NCI-H1417 (cell line): Measurements from ENCODE around the gene PRR15L.
A peak's percentile ranks its signal among the peaks of the same experiment; 100 is the strongest.
"Not testable (repeated sequence)": the region's sequence is repeated elsewhere in the genome, so short reads cannot be mapped to it uniquely, and the experiment has no call there.

Source experiments
- DNase-seq, 3 experiments: peaks; one replicate each; lab custom pipeline; 2025; lab: John Stamatoyannopoulos, UW

Gene PRR15L, protein sequence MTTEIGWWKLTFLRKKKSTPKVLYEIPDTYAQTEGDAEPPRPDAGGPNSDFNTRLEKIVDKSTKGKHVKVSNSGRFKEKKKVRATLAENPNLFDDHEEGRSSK

DNA sequence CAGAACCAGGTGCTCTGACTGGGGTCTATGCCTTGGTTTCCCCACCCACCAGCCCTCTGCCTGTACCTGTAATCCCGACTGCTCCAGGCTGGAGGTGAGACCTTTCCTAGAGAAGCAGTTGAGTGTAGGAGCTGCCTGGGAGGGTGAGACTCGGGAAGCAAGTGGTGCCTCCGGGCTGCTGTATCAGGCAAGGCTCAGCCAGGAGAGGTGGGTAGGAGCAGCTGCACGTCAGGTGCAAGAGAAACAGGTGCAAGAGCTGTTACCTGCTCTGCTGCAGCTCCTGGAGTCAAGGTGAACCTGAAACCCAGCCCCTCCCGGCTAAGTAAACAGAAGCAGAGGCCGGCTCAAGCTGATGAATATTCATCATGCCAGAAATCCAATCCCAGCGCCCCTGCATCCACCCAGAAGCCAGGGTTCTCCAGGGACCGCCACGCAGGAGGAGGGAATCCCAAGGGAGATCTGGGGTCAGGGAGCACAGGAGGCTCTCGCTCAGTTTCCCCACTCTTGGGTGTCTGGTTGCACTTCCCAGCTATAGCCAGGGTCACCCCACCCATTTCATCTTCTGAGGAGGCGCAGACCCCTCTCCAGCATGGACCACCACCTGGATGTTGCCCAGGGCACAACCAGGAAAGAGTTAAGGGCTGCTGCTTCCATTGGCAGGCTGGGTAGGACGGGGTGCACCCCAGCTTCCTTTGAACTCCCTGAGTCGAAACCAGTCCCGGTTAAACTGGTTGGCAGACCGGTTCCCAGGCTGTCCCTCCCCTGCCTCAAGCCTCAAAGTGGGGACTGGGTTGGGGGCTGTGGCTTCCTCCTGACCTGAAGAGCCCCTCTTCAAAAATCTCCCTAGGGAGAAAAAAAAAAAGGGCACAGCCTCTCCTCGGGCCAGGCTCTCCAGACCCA lies at the start of gene PRR15L:
Gene PRR15L (minus strand): TSS at position 293 of the 900 bp plus-strand sequence. CDS start 4,649 bp downstream, outside the sequence.
- peak; percentile 86 to 94 (median 94) for DNase-seq

DNA sequence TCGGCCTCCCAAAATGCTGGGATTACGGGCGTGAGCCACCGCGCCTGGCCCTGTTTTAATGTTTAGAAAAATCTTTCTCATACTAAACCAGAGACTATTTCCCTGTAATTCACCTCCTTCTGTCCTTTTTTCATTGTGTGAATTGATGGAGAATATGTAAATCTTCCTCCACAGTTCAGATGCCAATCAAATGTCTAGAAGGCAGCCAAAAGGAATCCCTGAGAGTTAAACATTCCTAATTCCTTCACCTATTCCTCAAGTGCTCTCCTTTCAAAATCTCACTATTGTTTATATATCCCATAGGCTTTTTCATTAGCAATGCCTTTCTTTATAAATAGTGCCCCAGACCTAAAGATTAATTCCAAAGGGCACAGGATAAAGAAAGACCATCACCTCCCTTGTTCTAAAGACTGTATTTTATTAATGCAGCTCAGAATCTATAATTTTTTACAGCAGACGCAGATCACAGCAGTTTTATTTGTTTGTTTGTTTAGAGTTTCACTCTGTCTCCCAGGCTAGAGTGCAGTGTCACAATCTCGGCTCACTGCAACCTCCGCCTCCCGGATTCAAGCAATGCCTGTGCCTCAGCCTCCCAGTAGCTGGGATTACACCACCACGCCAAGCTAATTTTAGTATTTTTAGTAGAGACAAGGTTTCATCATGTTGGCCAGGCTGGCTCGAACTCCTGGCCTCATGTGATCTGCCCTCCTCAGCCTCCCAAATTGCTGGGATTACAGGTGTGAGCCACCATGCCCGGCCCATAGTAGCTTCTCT lies 49.4 kb upstream of the PRR15L start:
- no peak for DNase-seq

DNA sequence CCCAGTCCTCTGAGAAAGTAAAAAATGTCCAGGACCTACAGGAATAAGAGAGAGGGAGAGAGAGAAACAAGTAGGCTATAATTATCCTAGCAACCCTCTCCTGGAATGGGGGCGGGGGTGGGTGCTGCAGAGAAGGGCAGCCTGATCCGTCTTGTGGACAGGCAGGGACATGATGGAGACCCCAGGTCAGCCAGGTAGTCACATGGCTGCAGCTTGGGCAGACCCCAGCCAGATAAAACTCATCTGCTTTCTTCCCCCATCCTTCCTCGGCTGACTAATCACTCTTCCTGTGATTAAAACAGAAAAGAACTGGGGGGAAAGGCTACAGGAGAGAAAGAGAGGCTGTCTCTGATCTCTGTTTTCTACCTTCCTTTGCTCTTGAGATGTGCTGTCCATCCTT lies 47.3 kb upstream of the PRR15L start:
- DNase-seq, result peak in 2 of 3 experiments; percentile 66 to 81

- peak in 2 of 3 experiments; percentile 98 to 99 for DNase-seq
Observed at GRCh38 chr17:48003417-48004151, 45.9 kb upstream of the PRR15L start.

DNA sequence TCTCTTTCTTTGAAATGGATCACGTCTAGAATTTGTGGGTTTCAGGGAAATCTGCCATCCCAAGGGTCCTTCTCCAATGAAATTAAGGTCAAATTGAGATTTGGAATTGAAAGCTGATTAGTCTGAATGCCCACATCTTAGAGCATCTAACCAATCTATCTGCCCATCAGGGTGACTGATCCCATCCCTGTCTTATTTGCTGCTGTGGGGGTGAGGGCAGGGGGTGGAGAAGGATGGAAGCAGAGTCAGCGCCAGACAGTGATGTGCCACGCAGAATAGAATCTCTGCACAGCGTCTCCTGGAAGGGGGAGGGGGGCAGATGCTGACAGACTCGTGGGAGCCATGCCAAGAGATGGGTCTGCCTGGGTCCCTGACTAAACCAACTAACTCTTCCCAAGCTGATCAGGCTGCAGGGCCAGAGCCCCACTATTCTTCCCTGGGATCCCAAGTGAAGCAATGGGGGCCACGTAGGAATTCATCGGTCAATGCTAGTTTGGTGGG lies 45.3 kb upstream of the PRR15L start:
- DNase-seq, result peak in 2 of 3 experiments; percentile 93 to 97

- peak; percentile 61 to 85 (median 65) for DNase-seq
Observed at GRCh38 chr17:48002266-48002915, 44.7 kb upstream of the PRR15L start.

DNA sequence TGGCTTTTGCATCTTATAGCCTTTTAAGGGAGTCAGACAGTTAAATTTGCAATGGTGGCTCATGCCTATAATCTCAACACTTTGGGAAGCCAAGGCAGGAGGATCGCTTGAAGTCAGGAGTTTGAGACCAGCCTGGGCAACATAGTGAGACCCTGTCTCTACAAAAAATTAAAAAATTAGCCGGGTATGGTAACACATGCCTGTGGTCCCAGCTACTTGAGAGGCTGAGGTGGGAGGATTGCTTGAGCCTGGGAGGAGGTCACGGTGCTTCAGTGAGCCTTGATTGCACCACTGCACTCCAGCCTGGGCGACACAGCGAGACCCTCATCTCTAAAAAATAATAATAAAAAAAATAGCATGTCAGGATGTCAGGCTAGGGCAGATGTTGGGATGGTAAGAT lies 44.0 kb upstream of the PRR15L start:
- not testable (repeated sequence) for DNase-seq

GRCh38 chr17:48001197-48001596 lies 43.5 kb upstream of the PRR15L start:
- DNase-seq, result no peak

DNA sequence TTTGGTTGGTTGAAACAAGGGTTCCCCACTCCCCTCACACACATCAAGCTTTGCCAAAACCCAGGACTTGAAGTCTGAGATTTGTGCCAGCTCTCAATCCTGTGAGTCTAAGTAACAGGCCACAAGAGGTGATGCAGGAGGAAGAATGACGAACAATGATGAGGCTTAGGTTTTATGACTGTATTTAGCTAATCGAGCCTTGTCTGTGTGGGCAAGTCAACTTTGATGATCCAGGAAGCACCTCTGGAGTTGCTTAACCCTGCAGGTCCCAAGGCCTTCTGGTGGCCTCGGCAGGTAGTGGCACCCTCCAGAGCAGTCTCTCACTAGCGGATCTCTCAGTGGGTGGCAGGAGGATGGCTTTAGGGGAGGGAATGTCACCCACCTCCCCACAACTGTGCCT lies 41.9 kb upstream of the PRR15L start:
- DNase-seq, result peak in 1 of 3 experiments; percentile 45

DNA sequence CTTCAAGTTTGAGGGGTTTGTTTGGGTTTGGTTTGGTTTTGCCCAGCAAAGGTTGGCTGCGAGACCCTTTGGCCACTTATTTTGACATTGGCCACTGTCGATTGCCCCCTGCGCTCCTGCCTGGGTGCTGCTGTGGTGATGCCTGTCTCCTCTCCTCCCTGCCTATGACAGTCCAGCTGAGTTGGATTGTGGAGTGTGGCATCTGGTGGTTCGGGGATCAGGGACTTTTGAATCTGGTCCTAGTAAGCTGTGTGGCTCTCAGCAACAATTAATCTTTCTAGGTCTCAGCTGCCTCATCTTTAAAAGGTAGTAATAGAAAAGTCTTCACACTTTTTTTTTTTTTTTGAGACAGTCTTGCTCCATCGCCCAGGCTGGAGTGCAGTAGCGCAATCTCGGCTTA lies 40.4 kb upstream of the PRR15L start:
- no peak for DNase-seq

DNA sequence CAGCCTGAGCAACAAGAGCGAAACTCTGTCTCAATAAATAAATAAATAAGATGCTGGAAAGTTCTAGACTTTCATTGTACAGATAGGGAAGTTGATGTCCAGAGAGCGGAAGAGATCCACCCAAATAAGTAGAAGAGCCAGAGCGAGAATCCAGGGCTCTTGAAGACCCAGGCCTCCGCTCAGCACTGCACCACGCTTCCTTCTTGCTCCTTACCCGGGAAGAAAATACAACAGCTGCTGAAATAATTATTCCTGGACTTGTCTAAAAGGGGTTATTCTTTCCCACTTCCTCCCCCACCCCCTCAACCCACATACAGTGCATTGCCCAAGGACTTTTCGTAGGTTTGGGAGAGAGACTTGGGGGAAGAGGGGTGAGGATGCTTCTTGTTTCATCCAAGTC lies 39.9 kb upstream of the PRR15L start:
- no peak for DNase-seq

GRCh38 chr17:47996201-47996600 lies 38.5 kb upstream of the PRR15L start:
- DNase-seq, result no peak

DNA sequence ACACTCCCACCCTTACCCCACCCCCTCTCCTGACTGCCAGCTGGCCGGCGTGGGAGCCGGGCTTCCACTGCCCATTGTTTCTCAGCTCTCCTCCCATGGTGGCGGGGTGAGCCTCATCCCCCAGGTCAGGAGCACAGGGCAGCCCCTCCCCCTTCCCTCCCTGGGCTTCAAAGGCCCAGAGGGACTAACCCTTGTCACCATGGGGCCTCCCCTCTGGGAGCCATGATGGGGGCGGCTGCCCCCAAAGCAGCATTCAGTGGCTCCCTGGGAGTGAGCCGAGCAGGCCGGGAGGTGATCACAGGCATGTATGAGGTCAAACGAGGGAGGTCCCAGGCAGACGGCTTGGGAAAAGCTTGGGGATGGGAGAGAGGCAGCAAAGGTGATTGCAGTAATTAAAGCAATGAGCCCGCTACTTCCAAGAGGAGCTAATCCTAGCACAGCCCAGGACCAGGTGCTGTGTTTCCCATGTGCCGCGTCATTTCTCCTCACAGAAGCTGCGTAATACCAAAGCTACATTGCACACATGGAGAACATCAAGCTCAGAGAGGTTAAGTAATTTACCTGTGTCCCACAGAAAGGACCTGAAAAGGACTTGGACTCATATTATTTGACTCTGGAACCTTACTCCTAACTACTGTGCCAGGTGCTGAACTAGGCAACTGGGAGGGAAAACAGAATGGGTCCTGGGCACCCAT lies 37.7 kb upstream of the PRR15L start:
- peak in 2 of 3 experiments; percentile 50 to 85 for DNase-seq

DNA sequence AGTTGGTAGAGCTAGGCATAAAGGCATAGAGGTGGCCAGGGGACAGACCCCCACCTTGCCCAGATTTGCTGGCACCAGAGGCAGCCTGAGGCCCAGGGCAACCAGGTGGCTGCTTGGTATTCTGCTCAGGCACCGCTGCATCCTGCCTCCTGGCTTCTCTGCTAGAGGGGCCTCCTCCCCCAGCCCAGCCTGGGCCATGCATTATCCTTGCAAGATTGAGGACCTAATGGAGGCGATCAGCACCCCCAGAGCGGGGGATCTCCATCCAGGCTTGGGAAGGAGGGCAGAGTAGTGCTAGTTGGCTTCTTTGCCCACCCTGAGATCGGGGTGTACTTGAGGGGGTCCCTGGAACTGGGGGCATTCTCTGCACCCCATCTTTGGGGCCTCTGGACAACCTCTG lies 37.0 kb upstream of the PRR15L start:
- DNase-seq, result no peak

- DNase-seq, result no peak
Observed at GRCh38 chr17:47993964-47994363, 36.3 kb upstream of the PRR15L start.

DNA sequence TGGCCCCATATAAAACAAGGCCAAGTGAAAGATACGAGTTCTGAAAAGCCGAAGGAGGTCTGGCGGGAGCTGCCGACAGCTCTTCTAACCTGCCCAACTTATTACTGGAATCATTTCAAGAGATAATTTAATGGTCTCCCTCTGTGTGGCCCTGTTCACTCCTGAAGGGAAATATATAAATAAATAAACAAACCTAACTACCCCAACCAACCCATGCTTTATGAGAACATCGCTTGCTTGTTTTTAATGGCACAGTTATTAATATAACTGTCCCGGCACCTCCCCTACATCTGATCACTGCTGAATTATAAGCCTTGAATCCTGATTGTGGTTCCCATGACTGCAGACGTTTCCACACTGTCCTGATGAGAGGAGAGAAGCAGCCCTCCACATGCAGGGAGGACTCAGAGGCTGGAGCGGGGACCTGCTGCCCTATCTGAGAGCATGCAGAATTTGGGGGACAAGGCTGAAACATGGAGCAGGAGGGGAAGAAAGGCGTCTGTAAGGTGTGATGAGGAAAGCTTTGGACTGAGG lies 35.4 kb upstream of the PRR15L start:
- DNase-seq, result peak in 2 of 3 experiments; percentile 39 to 70

GRCh38 chr17:47992216-47992615 lies 34.5 kb upstream of the PRR15L start:
- peak in 1 of 3 experiments; percentile 37 for DNase-seq

DNA sequence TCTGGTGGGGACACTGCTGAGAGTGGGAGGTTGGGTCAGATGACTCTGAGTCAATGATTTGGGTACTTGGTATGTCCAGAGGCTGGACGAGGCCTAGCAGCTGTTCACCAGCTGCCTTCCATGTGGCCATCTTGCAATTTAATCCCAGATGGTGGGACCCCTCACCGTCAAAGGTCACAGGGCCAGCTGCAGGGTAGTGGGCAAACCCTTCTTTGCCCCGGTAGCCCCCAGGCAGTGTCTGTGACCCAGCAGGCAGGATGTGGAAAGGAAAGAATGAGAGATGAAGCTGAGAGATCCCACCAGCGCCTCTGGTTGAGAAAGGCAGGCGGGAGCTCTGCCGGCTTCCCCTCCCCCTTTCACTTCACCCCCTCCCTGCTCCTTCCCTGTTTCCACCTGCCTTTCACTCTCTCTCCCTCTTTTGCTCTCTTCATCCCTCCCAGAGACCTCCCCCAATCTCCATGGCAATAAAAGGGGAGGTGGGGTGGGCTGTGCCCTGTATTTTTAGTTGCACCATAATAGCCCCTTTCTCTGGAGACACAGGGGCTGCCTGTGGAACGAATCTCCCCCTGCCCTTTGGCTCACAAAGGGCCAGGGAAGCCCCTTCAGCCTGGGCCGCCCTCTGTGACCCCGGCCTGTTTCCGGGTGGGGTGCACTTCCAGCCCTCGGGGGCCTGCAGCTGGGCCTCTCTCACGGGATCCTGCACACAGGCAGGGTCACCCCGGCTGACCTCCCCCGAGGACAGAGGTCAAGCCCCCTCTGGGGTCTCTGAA lies 33.5 kb upstream of the PRR15L start:
- peak in 2 of 3 experiments; percentile 59 to 82 for DNase-seq

GRCh38 chr17:47989700-47990099 lies 32.0 kb upstream of the PRR15L start:
- DNase-seq, result no peak
